Hepatic stellate cell (primary cell): ENCODE results near the gene FANCE.

Experiments
- DNase-seq: peaks from one replicate; pipeline ENCODE4 v3.0.0; 2011; ENCODE audit warnings: low spot score

FANCE gene

DNA sequence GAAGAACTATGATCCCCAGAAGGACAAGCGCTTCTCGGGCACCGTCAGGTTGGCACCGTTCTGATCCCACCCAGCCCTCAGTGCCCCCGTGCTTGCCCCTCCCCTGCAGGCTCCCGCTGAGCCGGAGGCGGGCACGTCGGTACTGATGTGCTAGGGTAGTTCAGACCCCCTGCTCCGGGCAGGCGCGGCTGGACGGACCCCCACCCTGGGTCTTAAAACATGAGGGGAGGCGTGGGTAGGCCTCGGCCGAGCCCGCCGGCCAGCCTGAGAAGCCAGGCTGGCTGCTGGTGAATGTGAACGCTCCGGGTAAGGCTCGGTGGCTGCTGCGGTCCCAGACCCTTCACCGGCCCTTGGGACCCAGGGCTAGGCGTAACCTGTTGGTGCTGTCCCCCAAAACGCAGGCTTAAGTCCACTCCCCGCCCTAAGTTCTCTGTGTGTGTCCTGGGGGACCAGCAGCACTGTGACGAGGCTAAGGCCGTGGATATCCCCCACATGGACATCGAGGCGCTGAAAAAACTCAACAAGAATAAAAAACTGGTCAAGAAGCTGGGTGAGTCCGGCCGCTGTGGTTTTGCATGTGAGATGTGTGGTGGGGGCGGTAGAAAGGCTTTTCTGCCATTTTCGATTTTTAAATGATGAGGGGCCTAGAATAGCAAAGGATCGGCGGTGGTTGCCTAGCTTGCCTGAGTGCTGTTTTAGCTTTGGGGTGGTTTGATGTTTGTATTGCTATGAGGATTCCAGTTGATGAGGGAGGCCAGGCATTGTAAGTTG is 17.0 kb downstream of the FANCE start:
- no peak for DNase-seq

- no peak for DNase-seq
Observed at GRCh38 chr6:35469751-35470662, 17.9 kb downstream of the FANCE start.

DNA sequence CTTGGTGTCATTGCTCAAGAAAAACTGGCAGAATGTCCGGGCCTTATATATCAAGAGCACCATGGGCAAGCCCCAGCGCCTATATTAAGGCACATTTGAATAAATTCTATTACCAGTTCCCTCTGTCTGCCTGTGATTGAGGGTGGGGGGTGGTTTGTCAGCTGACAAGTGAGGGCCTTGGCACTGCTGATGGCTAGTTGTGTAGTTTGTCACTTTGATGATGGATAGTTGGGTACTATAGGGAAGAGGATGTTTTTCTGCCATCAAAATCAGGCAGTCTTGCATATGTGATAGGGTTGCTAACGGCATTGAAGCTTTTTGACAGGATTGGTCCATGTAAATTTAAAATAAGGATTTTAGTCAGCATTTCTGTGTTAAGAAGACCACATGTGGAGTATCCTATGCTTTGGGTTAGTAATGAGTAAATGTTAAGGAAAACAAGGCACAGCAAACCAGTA is 18.6 kb downstream of the FANCE start:
- no peak for DNase-seq

DNA sequence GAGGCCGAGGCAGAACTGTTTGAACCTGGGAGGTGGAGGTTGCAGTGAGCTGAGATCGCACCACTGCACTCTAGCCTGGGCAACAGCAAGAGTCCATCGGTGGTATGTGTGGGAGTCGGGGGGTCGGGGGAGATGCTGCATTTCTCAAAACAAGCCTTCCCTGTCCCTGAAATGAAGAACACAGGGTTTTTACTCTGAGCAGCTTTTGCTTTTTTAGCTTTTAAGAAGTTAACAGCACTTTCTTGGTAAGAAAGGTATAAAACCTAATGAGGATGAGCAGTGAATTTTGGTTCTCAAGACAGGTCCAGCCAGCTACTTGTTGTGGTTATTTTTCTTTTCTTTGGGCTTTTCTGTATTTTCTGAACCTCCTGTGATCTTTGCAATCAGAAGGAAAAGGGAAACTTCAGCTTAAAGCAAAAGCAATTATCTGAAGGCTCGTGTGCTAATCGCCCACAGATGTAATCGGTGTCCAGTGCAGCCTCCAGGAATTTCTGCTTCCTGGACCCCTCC is 19.8 kb downstream of the FANCE start:
- no peak for DNase-seq

DNA sequence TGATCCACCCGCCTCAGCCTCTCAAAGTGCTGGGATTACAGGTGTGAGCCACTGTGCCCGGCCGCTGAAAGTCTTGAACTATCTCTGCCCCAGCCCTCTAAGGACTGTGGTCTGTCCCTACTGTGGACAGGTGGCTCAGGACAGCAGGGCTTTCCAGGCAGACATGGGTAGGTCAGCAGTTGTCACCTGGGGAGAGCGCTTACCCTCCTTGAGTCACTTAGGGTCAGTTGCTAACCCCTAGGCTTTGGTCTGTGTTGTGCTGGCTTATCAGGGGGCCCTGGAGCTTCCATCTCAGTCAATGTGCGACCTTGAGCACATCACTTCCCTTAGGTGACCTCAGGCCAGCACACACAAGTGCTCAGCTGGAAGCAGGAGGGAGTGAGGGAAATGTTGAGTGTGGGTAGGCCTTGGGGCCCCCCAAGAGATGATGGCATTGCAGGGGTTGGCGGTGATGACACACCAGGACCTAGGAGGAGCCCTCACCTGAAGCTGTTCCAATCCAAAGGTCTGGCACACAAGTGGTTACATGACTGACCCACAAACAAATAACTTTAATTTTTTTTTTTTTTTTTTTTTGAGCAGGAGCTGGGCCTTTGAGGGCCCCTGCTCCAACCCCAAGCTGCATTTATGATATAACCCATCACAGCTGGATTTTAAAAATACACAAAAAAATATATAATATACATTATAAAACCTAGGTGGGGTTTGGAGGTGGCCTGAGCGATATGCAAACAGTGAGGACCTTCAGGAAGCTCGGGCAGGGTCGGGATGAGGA is 21.1 kb downstream of the FANCE start:
- no peak for DNase-seq

- DNase-seq: no peak
Observed at GRCh38 chr6:35473850-35474130, 21.7 kb downstream of the FANCE start.

DNA sequence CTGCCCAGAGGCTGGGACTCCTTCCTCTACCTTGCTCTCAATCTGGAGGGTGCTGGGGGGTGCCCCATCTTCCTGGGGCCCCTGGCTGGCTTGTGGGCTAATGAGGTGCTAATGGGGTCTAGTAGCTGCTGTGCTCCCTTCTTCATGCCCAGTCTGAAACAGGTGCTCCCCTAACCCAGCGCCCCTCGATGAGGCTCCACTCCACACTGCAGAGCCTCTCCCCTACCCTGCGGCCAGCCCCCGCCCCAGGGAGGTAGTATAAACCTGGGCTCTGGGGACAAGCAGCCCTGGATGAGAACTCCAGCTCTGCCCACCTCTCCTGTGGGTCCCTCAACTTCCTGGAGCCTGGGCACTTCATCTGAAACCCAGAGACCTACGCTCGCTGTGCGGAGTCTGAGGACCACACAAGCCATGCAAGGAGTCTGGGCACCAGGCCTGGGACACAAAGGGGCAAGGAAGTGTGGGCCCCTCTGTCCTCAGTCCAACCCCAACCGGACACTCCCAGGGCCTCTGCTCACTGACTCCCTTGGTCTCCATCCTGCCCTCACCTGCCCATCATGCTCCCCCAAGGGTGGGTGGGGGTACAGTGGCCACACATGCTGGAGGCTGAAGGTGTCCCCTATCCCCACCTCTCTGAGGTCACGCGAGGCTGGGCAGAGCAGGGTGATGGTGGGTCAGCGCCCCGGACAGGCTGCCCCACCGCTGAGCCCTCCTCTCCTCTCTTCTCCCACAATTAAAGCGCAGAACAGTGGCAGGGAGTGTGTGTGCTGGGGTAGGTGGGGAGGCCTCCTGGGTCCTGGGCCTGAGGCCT is 22.2 kb downstream of the FANCE start:
- no peak for DNase-seq

GRCh38 chr6:35474942-35475570 is 22.9 kb downstream of the FANCE start:
- DNase-seq: no peak

GRCh38 chr6:35475573-35475972 is 23.4 kb downstream of the FANCE start:
- no peak for DNase-seq

DNA sequence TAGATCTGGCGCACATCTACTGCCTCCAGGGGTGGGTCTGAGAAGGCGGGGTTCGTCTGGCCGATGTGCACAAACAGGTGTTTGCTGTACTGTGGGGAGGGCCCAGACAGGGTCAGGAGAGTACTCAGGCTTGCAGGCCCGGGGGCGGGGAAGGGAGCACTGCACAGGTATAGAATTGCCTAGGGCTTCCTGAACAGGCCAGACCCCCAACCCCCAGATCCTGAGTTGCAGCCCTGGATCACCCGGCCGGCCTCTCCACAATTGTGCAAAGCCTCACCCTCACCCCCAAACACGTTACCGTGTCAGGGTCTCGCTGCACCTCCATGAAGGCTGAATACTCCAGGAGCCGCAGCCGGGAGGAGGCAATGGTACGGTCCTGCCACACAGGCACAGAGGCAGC is 23.9 kb downstream of the FANCE start:
- no peak for DNase-seq

DNA sequence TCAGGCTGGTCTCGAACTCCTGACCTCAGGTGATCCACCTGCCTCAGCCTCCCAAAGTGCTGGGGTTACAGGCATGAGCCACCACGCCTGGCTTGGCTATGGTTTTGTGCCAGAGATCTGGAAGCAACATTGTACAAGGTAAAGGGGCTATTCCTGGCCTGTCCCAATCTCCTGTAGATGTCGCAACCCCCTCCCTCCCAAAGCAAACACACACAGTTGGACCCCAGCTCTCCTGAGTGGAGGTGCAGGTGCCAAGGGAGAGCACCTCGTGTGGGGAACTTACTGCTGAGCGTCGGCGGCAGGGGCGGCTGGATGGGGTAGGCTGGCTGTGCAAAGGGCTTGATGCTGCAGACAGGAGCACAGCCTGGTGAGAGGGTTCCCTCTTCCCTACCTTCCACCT is 24.9 kb downstream of the FANCE start:
- DNase-seq: no peak

DNA sequence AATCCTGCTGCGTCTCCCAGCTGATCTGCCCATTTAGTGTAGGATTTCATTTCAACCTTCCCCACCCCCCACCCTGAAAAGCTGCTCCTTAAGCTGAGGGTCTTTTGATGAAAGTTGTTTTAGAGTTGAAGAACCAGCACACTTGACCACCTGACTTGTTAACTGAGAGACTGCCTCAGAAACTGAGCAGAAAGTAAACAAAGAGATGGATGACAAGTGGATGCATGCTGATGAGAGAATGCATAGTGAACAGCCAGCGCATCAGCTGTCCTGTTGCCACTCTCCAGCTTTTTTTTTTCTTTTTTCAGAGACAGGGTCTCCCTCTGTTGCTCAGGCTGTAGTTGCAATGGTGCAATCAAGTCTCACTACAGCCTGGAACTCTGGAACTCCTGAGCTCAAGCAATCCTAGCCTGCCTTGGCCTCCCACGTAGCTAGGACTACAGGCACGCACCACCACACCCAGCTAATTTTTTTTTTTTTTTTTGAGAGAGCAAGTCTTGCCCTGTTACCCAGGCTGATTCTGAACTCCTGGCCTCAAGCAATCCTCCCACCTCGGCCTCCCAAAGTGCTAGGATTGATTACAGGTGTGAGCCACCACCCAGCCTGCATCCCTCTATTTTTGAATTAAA is 25.5 kb downstream of the FANCE start:
- DNase-seq: no peak

DNA sequence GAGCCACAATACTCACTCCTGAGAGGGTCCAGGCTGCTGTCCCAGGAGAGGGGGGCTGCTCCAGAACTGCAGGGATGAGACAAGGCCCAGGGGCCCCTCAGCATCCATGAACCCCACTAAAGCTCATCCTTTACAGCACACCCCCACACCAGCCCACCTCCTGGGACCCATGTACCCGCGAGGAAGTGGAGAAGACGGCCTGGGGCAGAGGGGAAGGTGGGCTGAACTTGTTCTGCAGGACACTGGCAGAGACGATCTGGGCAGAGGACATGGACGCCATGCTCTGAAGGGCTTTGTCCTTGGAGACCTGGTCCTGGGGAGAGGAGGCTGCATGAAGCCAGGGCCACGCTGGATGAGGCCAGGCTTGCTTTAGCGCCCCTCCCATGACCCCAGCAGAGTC is 26.1 kb downstream of the FANCE start:
- DNase-seq: no peak

GRCh38 chr6:35480176-35480575 is 28.0 kb downstream of the FANCE start:
- DNase-seq: no peak

DNA sequence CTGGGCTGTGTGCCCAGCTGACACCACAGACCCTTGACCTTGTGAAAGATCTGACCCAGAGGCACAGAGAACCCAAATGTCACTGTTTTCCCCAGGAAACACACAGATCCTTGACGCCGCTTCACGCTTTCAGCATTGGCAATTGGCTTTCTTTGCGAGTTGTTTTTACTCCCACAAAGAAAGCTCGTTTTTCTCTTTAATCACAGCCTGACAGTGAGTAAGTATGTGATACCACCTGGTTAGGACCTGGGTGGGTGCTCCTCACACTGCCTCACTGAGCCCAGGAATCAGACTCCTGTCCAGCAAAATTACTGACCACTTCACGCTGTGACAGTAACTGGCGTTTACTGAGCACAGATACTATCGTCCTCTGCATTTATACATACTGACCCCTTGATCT is 29.1 kb downstream of the FANCE start:
- no peak for DNase-seq

- DNase-seq: no peak
Observed at GRCh38 chr6:35483062-35483461, 30.9 kb downstream of the FANCE start.

GRCh38 chr6:35483490-35483889 is 31.4 kb downstream of the FANCE start:
- DNase-seq: no peak

DNA sequence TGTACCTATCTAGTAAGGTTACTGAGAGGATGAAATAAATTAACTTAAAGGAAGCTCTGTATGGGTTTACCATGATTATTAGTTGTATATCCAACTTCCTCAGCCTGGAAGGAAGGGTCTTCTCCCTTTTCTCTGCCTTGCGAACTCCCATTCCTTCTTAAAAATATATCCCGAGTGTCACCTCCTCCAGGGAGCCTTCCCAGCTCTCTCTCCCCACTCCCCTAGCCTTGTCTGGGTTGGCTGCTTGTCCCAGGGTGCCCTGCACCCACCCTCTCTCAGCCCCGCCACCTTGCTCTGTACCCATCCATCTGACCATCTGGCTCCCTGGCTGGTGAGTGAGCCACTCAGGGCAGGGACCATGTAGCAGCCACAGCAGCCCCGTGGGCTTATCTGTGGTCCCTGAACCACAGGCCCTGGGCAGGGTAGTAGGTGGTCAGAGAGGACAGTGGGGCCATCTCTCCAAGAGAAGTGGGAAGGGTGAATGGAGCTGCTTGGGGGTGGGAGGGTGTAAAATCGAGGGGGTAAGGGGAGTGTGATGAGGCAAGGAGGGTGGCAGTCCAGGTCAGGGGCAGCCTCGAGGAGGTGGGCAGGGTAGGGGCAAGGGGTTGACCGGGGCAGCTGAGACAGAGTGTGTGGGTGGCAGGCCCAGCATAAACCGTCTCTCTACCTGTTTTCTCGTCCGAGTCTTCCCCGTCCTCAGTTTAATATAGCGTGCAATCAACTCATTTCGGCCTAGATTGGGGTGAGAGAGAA is 31.9 kb downstream of the FANCE start:
- no peak for DNase-seq

- DNase-seq: peak; percentile 67
Observed at GRCh38 chr6:35484921-35485392, 32.8 kb downstream of the FANCE start.

DNA sequence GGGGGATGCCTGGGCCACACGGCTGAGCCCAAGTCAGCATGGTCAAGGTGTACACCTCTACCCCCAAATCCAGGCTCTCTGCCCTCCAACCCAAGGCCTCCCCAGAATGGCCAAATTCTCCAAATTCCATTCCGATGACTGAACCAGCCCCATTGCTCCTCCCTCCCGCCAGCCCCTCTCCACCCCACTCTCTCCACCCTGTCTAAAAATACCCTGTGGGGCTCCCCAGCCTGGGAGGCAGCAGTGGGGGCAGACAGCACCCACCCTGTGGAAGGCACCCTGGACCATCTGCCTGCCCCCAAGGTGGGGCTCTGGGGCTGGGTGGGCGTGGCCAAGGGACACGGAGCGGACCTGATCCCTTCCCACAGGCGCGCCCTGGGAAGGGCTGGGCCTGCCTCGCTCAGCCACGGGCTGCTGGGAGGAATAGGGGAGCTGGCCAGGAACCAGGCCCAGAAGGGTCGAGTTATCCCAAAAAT is 33.3 kb downstream of the FANCE start:
- DNase-seq: peak; percentile 91
